Body of pancreas (tissue), 4 donors: ENCODE results near the gene KCNK10. TPM values are rescaled to one million over a fixed set of nuclear protein-coding genes. Genes with fewer than 3 reads are reported as not detected.

Source experiments
- ATAC-seq: fragments of 150-250 bp; one replicate; pipeline ENCODE4 v1.9.1; 2016
- DNase-seq, 4 donors: peaks; one replicate each; pipeline ENCODE4 v3.0.0-alpha.2; 2019
- H3K27ac ChIP-seq, 4 donors: fragments of 200-600 bp; sonication (generic); 1 replicate in 3 of 4; 2 replicates in 1 of 4; pipeline versions ENCODE4 v1.5.1 to v1.6.1; 2016 to 2019; ENCODE audit warnings: mild to moderate bottlenecking in 1 of 4, mixed read lengths in 1 of 4, moderate library complexity in 1 of 4
- H3K27me3 ChIP-seq, 2 donors: fragments of 200-600 bp; sonication (generic); one replicate each; pipeline ENCODE4 v1.6.0; 2016; ENCODE audit warnings: mild to moderate bottlenecking in 1 of 2
- H3K36me3 ChIP-seq, 2 donors: fragments of 200-600 bp; sonication (generic); replicated peaks in 1 of 2; 2 replicates each; pipeline ENCODE4 v1.5.1; 2016; ENCODE audit warnings: low read depth in 2 of 2; ENCODE audit not compliant: insufficient read depth in 1 of 2
- H3K4me1 ChIP-seq: fragments of 200-600 bp; sonication (generic); one replicate; pipeline ENCODE4 v1.6.0; 2016
- H3K4me3 ChIP-seq, 2 donors: fragments of 200-600 bp; sonication (generic); 1 replicate in 1 of 2; 2 replicates in 1 of 2; pipeline ENCODE4 v1.5.1; 2016 to 2019
- H3K9me3 ChIP-seq, 3 donors: fragments of 200-600 bp; sonication (generic); 1 replicate in 2 of 3; 2 replicates in 1 of 3; pipeline ENCODE4 v1.5.1; 2016
- CTCF ChIP-seq, 7 experiments: fragments of 450-650 bp in 4 of 7; fragments of 200-600 bp in 3 of 7; sonication (generic) in 3 of 7; IDR thresholded peaks; one replicate each; pipeline ENCODE4 v1.5.1; 2016 to 2019; ENCODE audit warnings: antibody characterized with exemption in 7 of 7
- POLR2A ChIP-seq, 3 donors: fragments of 450-650 bp; IDR thresholded peaks; one replicate each; pipeline ENCODE4 v1.6.1; 2016; ENCODE audit warnings: antibody characterized with exemption in 3 of 3, mild to moderate bottlenecking in 2 of 3
- WGBS, 2 donors: methylation state at CpG; one replicate each; pipeline ENCODE4 v1.1.5; 2017; 5-methylcytosine and 5-hydroxymethylcytosine counted together
- intact Hi-C: fragments of 100-400 bp; cut with DNase I; formaldehyde crosslinking; loops from one replicate; pipeline ENCODE4 v1.15.1; 2023
- total RNA-seq, 2 donors: library from RNA; depleted of rRNA; stranded (reverse); fragments of >200 nt; gene quantifications; one replicate each; pipeline ENCODE4 v1.1.0, GENCODE V29; 2016

KCNK10 gene
- total RNA-seq, 2 donors from 2014 or later, result 1.6 to 3.3 TPM

- no peak overlapping the region for H3K27ac ChIP-seq
- no peak for TF ChIP-seq POLR2A (IDR thresholded peaks at IDR 0.05)
- no peak for TF ChIP-seq CTCF (IDR thresholded peaks at IDR 0.05)
- intact Hi-C loops, result no loop called here
- DNase-seq, result no peak
- H3K4me1 ChIP-seq, result no peaks in the 10 kb centered on the region
- WGBS, 2 donors, result 82 to 86% methylated on average over 1 of the region's 1 CpG
- no peak overlapping the region for H3K4me3 ChIP-seq
- H3K36me3 ChIP-seq, result no peaks in the 10 kb centered on the region
- no peaks in the 10 kb centered on the region for H3K27me3 ChIP-seq
- no peak for ATAC-seq
- no peaks in the 10 kb centered on the region for H3K9me3 ChIP-seq
Measured at GRCh38 chr14:88199882-88200281, 123.2 kb downstream of the KCNK10 start.

- no peak for DNase-seq
- intact Hi-C loops, result no loop called here
Measured at GRCh38 chr14:88198446-88198845, 124.6 kb downstream of the KCNK10 start.

GRCh38 chr14:88196925-88197324, 126.1 kb downstream of the KCNK10 start:
- no peak for TF ChIP-seq POLR2A (IDR thresholded peaks at IDR 0.05)
- TF ChIP-seq CTCF (IDR thresholded peaks at IDR 0.05), result no peak
- ATAC-seq (no peak), DNase-seq (no peak)
- intact Hi-C loops, result no loop called here
- WGBS, 2 donors, result 89 to 100% methylated on average over 1 of the region's 1 CpG
- no peak overlapping the region for H3K4me3 ChIP-seq
- no peaks in the 10 kb centered on the region for H3K36me3 ChIP-seq
- no peaks in the 10 kb centered on the region for H3K27me3 ChIP-seq
- H3K4me1 ChIP-seq, result no peaks in the 10 kb centered on the region
- H3K9me3 ChIP-seq, result no peaks in the 10 kb centered on the region
- no peak overlapping the region for H3K27ac ChIP-seq

More at GRCh38 chr14:88198446-88198845, 124.6 kb downstream of the KCNK10 start:
- no peak for ATAC-seq
- Histone ChIP-seq H3K27me3 (no peaks in the 10 kb centered on the region), H3K36me3 (no peaks in the 10 kb centered on the region), H3K4me1 (no peaks in the 10 kb centered on the region), H3K4me3 (no peak overlapping the region), H3K27ac (no peak overlapping the region), H3K9me3 (no peaks in the 10 kb centered on the region)
- 94 to 100% methylated on average over 1 of the region's 1 CpG for WGBS, 2 donors
- no peak for TF ChIP-seq POLR2A (IDR thresholded peaks at IDR 0.05)
- no peak for TF ChIP-seq CTCF (IDR thresholded peaks at IDR 0.05)

- DNase-seq, result no peak
- no peaks in the 10 kb centered on the region for H3K9me3 ChIP-seq
- intact Hi-C loops, result no loop called here
- H3K36me3 ChIP-seq, result no peaks in the 10 kb centered on the region
- H3K27ac ChIP-seq, result no peak overlapping the region
- H3K4me1 ChIP-seq, result no peaks in the 10 kb centered on the region
- WGBS, 2 donors, result 77 to 81% methylated on average over 7 of the region's 7 CpGs
- no peak overlapping the region for H3K4me3 ChIP-seq
- H3K27me3 ChIP-seq, result no peaks in the 10 kb centered on the region
- no peak for ATAC-seq
- TF ChIP-seq POLR2A (IDR thresholded peaks at IDR 0.05) (no peak), CTCF (IDR thresholded peaks at IDR 0.05) (no peak)
Measured at GRCh38 chr14:88196116-88196890, 126.8 kb downstream of the KCNK10 start.

GRCh38 chr14:88195676-88196075, 127.4 kb downstream of the KCNK10 start:
- H3K27ac ChIP-seq, result no peak overlapping the region
- ATAC-seq, result no peak
- no peak overlapping the region for H3K4me3 ChIP-seq
- intact Hi-C loops, result no loop called here
- H3K36me3 ChIP-seq, result no peaks in the 10 kb centered on the region
- H3K9me3 ChIP-seq, result no peaks in the 10 kb centered on the region
- WGBS, 2 donors, result 35% methylated on average over 7 of the region's 7 CpGs
- no peak for TF ChIP-seq CTCF (IDR thresholded peaks at IDR 0.05)
- no peak for TF ChIP-seq POLR2A (IDR thresholded peaks at IDR 0.05)
- H3K27me3 ChIP-seq, result no peaks in the 10 kb centered on the region
- H3K4me1 ChIP-seq, result no peaks in the 10 kb centered on the region
- DNase-seq, result peak in 2 of 4 donors; percentile 33 to 39
